B cell (primary cell): ENCODE results near the gene ABR. TPM values are rescaled to one million over a fixed set of nuclear protein-coding genes. Genes with fewer than 3 reads are reported as not detected.

ENCODE experiments used
- ATAC-seq: fragments of 200-7000 bp; cut with Tn5 transposase; one replicate; pipeline ENCODE4 v1.10.0; 2021; ENCODE audit warnings: low read depth, mild to moderate bottlenecking, moderate number of reproducible peaks, moderate library complexity
- CTCF ChIA-PET: fragments of 350-600 bp; sonication (Branson Sonifier 250); formaldehyde crosslinking; loops from one replicate; lab custom pipeline; 2021; ENCODE audit warnings: antibody characterized with exemption, inconsistent platforms; lab: Charles Lee
- POLR2A ChIA-PET: fragments of 350-600 bp; sonication (Branson Sonifier 250); formaldehyde crosslinking; loops from one replicate; lab custom pipeline; 2021; ENCODE audit warnings: antibody characterized with exemption; lab: Charles Lee
- DNase-seq: peaks from one replicate; pipeline ENCODE4 v3.0.0; 2013
- H2AFZ ChIP-seq: 2 replicates; pipeline ENCODE4 v1.6.1; 2012; ENCODE audit warnings: mild to moderate bottlenecking, low read depth, low read length; ENCODE audit not compliant: insufficient read depth, poor library complexity, severe bottlenecking
- H3K27ac ChIP-seq, 2 donors: 1 replicate in 1 of 2; 2 replicates in 1 of 2; pipeline ENCODE4 v1.5.1; 2012 to 2013; ENCODE audit warnings: low read length in 2 of 2, mild to moderate bottlenecking in 2 of 2, moderate library complexity in 1 of 2
- H3K27me3 ChIP-seq, 4 experiments: fragments of 200-600 bp in 1 of 4; sonication (generic) in 1 of 4; replicated peaks in 1 of 4; 1 replicate in 2 of 4; 2 replicates in 2 of 4; pipeline versions ENCODE4 v1.6.1 to v1.7.0; 2013 to 2016; ENCODE audit warnings: low read length in 3 of 4, mild to moderate bottlenecking in 2 of 4, mixed read lengths in 1 of 4, moderate library complexity in 1 of 4; ENCODE audit not compliant: insufficient read depth in 4 of 4, control insufficient read depth in 3 of 4; ENCODE audit errors: control extremely low read depth in 1 of 4
- H3K36me3 ChIP-seq, 2 experiments: replicated peaks in 1 of 2; 1 replicate in 1 of 2; 2 replicates in 1 of 2; pipeline versions ENCODE4 v1.6.1 to v1.7.1; 2013; ENCODE audit warnings: low read length in 1 of 2; ENCODE audit not compliant: insufficient read depth in 2 of 2, control insufficient read depth in 1 of 2; ENCODE audit errors: control extremely low read depth in 1 of 2, extremely low read depth in 1 of 2
- H3K4me1 ChIP-seq, 2 donors: fragments of 200-600 bp in 1 of 2; sonication (generic) in 1 of 2; 1 replicate in 1 of 2; 2 replicates in 1 of 2; pipeline versions ENCODE4 v1.5.1 to v1.6.1; 2013 to 2017; ENCODE audit warnings: low read length in 2 of 2; ENCODE audit not compliant: control insufficient read depth in 2 of 2, insufficient read depth in 2 of 2
- H3K4me2 ChIP-seq: replicated peaks from 2 replicates; pipeline ENCODE3; 2012; ENCODE audit warnings: mild to moderate bottlenecking, low read depth, low read length; ENCODE audit not compliant: poor library complexity, severe bottlenecking
- H3K4me3 ChIP-seq, 5 experiments: fragments of 200-600 bp in 1 of 5; sonication (generic) in 1 of 5; 1 replicate in 3 of 5; 2 replicates in 2 of 5; pipeline versions ENCODE4 v1.5.1 to v1.7.0; 2011 to 2016; ENCODE audit warnings: low read length in 4 of 5, mild to moderate bottlenecking in 4 of 5, low read depth in 2 of 5, control low read depth in 1 of 5, moderate library complexity in 1 of 5; ENCODE audit not compliant: insufficient read depth in 1 of 5; ENCODE audit errors: control extremely low read depth in 1 of 5, extremely low read depth in 1 of 5
- H3K79me2 ChIP-seq: fragments of 200-600 bp; sonication (generic); one replicate; pipeline ENCODE4 v1.6.0; 2016; ENCODE audit warnings: low read length; ENCODE audit not compliant: control insufficient read depth, insufficient read depth
- H3K9ac ChIP-seq: fragments of 200-600 bp; sonication (generic); 2 replicates; pipeline ENCODE4 v1.6.1; 2017; ENCODE audit warnings: mild to moderate bottlenecking, low read length, moderate library complexity
- H3K9me3 ChIP-seq, 3 donors: one replicate each; pipeline versions ENCODE4 v1.6.1 to v1.7.1; 2013; ENCODE audit warnings: low read length in 2 of 3; ENCODE audit not compliant: control insufficient read depth in 2 of 3, insufficient read depth in 1 of 3; ENCODE audit errors: control extremely low read depth in 1 of 3
- H4K20me1 ChIP-seq: 2 replicates; pipeline ENCODE4 v1.6.0; 2012; ENCODE audit warnings: mild to moderate bottlenecking, low read length; ENCODE audit not compliant: insufficient read depth, control insufficient read depth, poor library complexity, severe bottlenecking
- H3K27ac Mint-ChIP-seq: one replicate; pipeline ENCODE4 v1.8.0; 2021; ENCODE audit warnings: mixed read lengths
- H3K27me3 Mint-ChIP-seq: one replicate; pipeline ENCODE4 v1.8.0; 2021; ENCODE audit warnings: mixed read lengths
- H3K4me1 Mint-ChIP-seq: one replicate; pipeline ENCODE4 v1.8.0; 2021; ENCODE audit warnings: mixed read lengths
- H3K4me3 Mint-ChIP-seq: one replicate; pipeline ENCODE4 v1.8.0; 2021; ENCODE audit warnings: mixed read lengths
- H3K9me3 Mint-ChIP-seq: one replicate; pipeline ENCODE4 v1.8.0; 2022; ENCODE audit warnings: mixed read lengths; ENCODE audit not compliant: insufficient read depth
- EZH2 ChIP-seq: IDR thresholded peaks from 2 replicates; pipeline ENCODE4 v1.6.1; 2012; ENCODE audit warnings: borderline replicate concordance, low read depth, mild to moderate bottlenecking, moderate library complexity, low read length; ENCODE audit not compliant: insufficient read depth, poor library complexity, severe bottlenecking
- WGBS: methylation state at CpG from one replicate; pipeline ENCODE4 v1.1.5; 2013; ENCODE audit warnings: missing lambda C conversion rate; ENCODE audit not compliant: insufficient coverage; 5-methylcytosine and 5-hydroxymethylcytosine counted together
- intact Hi-C: fragments of 100-400 bp; cut with micrococcal nuclease; formaldehyde crosslinking; loops from one replicate; pipeline ENCODE4 v1.10.0; 2022
- polyA plus RNA-seq: library from polyadenylated mRNA; depleted of rRNA; stranded (reverse); fragments of >200 nt; gene quantifications from 2 replicates; pipeline ENCODE4 v1.2.3, GENCODE V29; 2012
- total RNA-seq, 2 donors: library from RNA; stranded (reverse); fragments of 120-200 nt in 1 of 2; gene quantifications; 1 replicate in 1 of 2; 2 replicates in 1 of 2; pipeline versions ENCODE4 v1.2.3 to v1.2.4, GENCODE V29; 2013 to 2022
- TF ChIP-seq, protein P1 (sequence below): fragments of 200-600 bp; IDR thresholded peaks from one replicate; pipeline ENCODE4 v1.8.0; 2022; ENCODE audit warnings: antibody characterized with exemption, mild to moderate bottlenecking

The ABR gene
- total and polyA plus RNA-seq, 2 donors (not counting 1 experiment from before 2014, with no cell fraction given) = 79.8 to 262 TPM

DNA sequence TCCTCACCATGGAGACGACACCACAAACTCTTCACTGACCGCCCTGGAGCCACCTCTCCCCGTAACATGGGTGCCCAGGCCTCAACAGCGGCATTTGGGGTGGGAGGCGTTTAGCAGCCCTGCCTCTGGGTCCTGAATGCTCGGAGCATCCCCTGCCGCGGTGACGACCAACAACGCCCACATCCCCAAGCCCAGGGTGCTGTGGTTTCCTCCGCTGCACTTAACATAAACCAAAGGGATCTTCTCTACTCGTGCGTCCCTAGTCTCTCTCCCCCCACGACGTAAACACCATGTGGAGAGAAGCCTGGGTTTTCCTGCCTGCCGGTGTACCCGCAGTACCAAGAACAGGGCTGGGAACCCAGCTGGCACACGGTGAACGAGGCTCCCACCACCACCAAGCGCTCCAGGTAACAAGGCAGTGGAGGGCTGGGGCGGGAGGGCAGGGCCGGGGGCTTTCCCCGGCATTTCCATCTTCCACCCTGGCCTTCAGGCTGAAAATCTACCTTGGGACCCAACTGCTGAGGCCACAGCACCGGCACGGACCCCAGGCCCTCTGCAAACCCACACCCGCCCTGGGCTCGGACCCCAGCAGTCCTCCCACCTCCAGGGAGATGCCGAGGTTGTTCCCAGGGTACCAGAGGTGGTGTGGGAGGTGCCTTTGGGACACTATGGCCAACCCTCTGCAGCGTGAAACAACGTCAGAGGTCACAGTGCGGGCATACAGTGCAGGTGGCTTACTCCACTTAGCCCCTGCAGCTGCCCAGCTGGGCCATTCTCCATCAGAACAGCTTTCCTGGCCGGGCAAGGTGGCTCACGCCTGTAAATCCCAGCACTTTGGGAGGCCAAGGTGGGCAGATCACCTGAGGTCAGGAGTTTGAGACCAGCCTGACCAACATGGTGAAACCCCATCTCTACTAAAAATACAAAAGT, 128.5 kb downstream of the ABR start:
- peaks cover 2 to 29% of the 10 kb centered on the region in 2 experiments for H3K36me3 ChIP-seq
- H3K79me2 ChIP-seq = peaks cover 17% of the 10 kb centered on the region
- ChIA-PET POLR2A (no interaction called here), CTCF (interaction anchor here (1.1 kb wide), 1 partner anchor 70 kb away, joined by 3 read pairs; no protein-coding TSS in a partner anchor)
- TF ChIP-seq, protein P1, sequence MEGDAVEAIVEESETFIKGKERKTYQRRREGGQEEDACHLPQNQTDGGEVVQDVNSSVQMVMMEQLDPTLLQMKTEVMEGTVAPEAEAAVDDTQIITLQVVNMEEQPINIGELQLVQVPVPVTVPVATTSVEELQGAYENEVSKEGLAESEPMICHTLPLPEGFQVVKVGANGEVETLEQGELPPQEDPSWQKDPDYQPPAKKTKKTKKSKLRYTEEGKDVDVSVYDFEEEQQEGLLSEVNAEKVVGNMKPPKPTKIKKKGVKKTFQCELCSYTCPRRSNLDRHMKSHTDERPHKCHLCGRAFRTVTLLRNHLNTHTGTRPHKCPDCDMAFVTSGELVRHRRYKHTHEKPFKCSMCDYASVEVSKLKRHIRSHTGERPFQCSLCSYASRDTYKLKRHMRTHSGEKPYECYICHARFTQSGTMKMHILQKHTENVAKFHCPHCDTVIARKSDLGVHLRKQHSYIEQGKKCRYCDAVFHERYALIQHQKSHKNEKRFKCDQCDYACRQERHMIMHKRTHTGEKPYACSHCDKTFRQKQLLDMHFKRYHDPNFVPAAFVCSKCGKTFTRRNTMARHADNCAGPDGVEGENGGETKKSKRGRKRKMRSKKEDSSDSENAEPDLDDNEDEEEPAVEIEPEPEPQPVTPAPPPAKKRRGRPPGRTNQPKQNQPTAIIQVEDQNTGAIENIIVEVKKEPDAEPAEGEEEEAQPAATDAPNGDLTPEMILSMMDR = no peak
- no peak for TF ChIP-seq EZH2
- H3K9me3 ChIP-seq = no peaks in the 10 kb centered on the region
- H3K9ac ChIP-seq = no peak overlapping the region
- Mint-ChIP-seq H3K27ac (no peak overlapping the region), H3K27me3 (no peaks in the 10 kb centered on the region), H3K4me1 (no peaks in the 10 kb centered on the region), H3K4me3 (no peak overlapping the region), H3K9me3 (no peaks in the 10 kb centered on the region)
- no peak overlapping the region for H3K4me2 ChIP-seq
- H4K20me1 ChIP-seq = no peaks in the 10 kb centered on the region
- no peaks in the 10 kb centered on the region for H3K4me1 ChIP-seq
- DNase-seq (no peak), ATAC-seq (no peak)
- WGBS = 93% methylated on average over 19 of the region's 33 CpGs
- no peaks in the 10 kb centered on the region for H3K27me3 ChIP-seq
- no peak overlapping the region for H3K4me3 ChIP-seq
- intact Hi-C loops = no loop called here
- no peak overlapping the region for H3K27ac ChIP-seq
- no peak overlapping the region for H2AFZ ChIP-seq
